HEK293T (cell line): ENCODE measurements around the gene SOS2.

Experiments used
- CTCF ChIA-PET: fragments of 350-600 bp; formaldehyde crosslinking; extraction: SDS; loops from one replicate; lab custom pipeline; 2021; ENCODE audit warnings: antibody characterized with exemption, inconsistent platforms; lab: Yijun Ruan, JAX
- POLR2A ChIA-PET: fragments of 350-600 bp; formaldehyde crosslinking; extraction: SDS; loops from one replicate; lab custom pipeline; 2020; ENCODE audit warnings: antibody characterized with exemption, inconsistent platforms; lab: Yijun Ruan, JAX
- DNase-seq: peaks from one replicate; pipeline ENCODE4 v3.0.0; 2012; ENCODE audit warnings: mixed read lengths; ENCODE audit errors: extremely low spot score
- ARNT ChIP-seq: fragments of 450-650 bp; IDR thresholded peaks from 2 replicates; pipeline ENCODE4 v1.6.1; 2017; ENCODE audit warnings: mild to moderate bottlenecking
- BHLHE40 ChIP-seq: fragments of 450-650 bp; IDR thresholded peaks from 2 replicates; pipeline ENCODE4 v1.6.1; 2016; ENCODE audit warnings: mild to moderate bottlenecking, moderate library complexity, borderline replicate concordance
- CTBP1 ChIP-seq: fragments of 450-650 bp; IDR thresholded peaks from 2 replicates; pipeline ENCODE4 v1.6.1; 2016; ENCODE audit warnings: borderline replicate concordance
- ELF4 ChIP-seq: fragments of 450-650 bp; IDR thresholded peaks from 2 replicates; pipeline ENCODE4 v1.6.1; 2017; ENCODE audit warnings: antibody characterized with exemption
- FOXA1 ChIP-seq: fragments of 450-650 bp; IDR thresholded peaks from 2 replicates; pipeline ENCODE4 v1.6.1; 2016; ENCODE audit warnings: mild to moderate bottlenecking
- FOXK2 ChIP-seq: fragments of 450-650 bp; IDR thresholded peaks from 2 replicates; pipeline ENCODE4 v1.6.1; 2016; ENCODE audit warnings: mild to moderate bottlenecking
- FOXM1 ChIP-seq: fragments of 450-650 bp; IDR thresholded peaks from 2 replicates; pipeline ENCODE4 v1.6.1; 2017; ENCODE audit warnings: mild to moderate bottlenecking, borderline replicate concordance
- HDGF ChIP-seq: fragments of 450-650 bp; IDR thresholded peaks from 2 replicates; pipeline ENCODE4 v1.6.1; 2017; ENCODE audit warnings: antibody characterized with exemption, borderline replicate concordance
- L3MBTL2 ChIP-seq: fragments of 450-650 bp; conservative IDR thresholded peaks from 2 replicates; pipeline ENCODE4 v1.6.1; 2016; ENCODE audit warnings: mild to moderate bottlenecking
- LEF1 ChIP-seq: fragments of 450-650 bp; IDR thresholded peaks from 2 replicates; pipeline ENCODE4 v1.6.1; 2017; ENCODE audit warnings: mild to moderate bottlenecking, borderline replicate concordance
- NFRKB ChIP-seq: fragments of 450-650 bp; IDR thresholded peaks from 2 replicates; pipeline ENCODE4 v1.6.1; 2016; ENCODE audit warnings: mild to moderate bottlenecking, moderate library complexity
- PKNOX1 ChIP-seq: fragments of 450-650 bp; IDR thresholded peaks from 2 replicates; pipeline ENCODE4 v1.6.1; 2016
- SP1 ChIP-seq: fragments of 450-650 bp; IDR thresholded peaks from 2 replicates; pipeline ENCODE4 v1.6.1; 2017
- SUZ12 ChIP-seq: fragments of 450-650 bp; IDR thresholded peaks from 2 replicates; pipeline ENCODE4 v1.6.1; 2016; ENCODE audit warnings: mild to moderate bottlenecking
- TARDBP ChIP-seq: fragments of 450-650 bp; IDR thresholded peaks from 2 replicates; pipeline ENCODE4 v1.6.1; 2016
- ZNF384 ChIP-seq: fragments of 450-650 bp; IDR thresholded peaks from 2 replicates; pipeline ENCODE4 v1.6.1; 2016

Gene SOS2

GRCh38 chr14:50215416-50215815, 16.0 kb downstream of the SOS2 start:
- DNase-seq = no peak
- TF ChIP-seq L3MBTL2 (no peak), PKNOX1 (no peak), SP1 (no peak), CTBP1 (no peak), HDGF (no peak), NFRKB (no peak), FOXK2 (no peak), ELF4 (no peak), FOXM1 (no peak), BHLHE40 (no peak), FOXA1 (no peak), SUZ12 (no peak)
- CTCF ChIA-PET = no interaction called here
- POLR2A ChIA-PET = no interaction called here

- ChIA-PET POLR2A (no interaction called here), CTCF (no interaction called here)
- TF ChIP-seq ZNF384 (no peak), FOXK2 (no peak), ARNT (no peak)
- DNase-seq = no peak
Measured at GRCh38 chr14:50213795-50214194, 17.6 kb downstream of the SOS2 start.

- no peak for TF ChIP-seq HDGF
- TF ChIP-seq FOXA1 = no peak
- no peak for TF ChIP-seq PKNOX1
- no peak for TF ChIP-seq SUZ12
- TF ChIP-seq BHLHE40 = no peak
- ChIA-PET CTCF (no interaction called here), POLR2A (no interaction called here)
- no peak for DNase-seq
Measured at GRCh38 chr14:50212726-50213125, 18.7 kb downstream of the SOS2 start.

GRCh38 chr14:50210074-50210473, 21.3 kb downstream of the SOS2 start:
- POLR2A ChIA-PET = no interaction called here
- TF ChIP-seq FOXA1 (no peak), SUZ12 (no peak), ARNT (no peak), LEF1 (no peak), L3MBTL2 (no peak), NFRKB (no peak), FOXK2 (no peak), BHLHE40 (no peak), TARDBP (no peak), ZNF384 (no peak), PKNOX1 (no peak), ELF4 (no peak), SP1 (no peak), HDGF (no peak), CTBP1 (no peak), FOXM1 (no peak)
- CTCF ChIA-PET = interaction anchor here (0.6 to 0.7 kb wide), 2 partner anchors 41 to 179 kb away, joined by 3 to 11 read pairs; no protein-coding TSS in a partner anchor

GRCh38 chr14:50198499-50198898, 32.9 kb downstream of the SOS2 start:
- ChIA-PET POLR2A (no interaction called here), CTCF (no interaction called here)
- no peak for TF ChIP-seq SUZ12
- DNase-seq = no peak

More at GRCh38 chr14:50210074-50210473, 21.3 kb downstream of the SOS2 start:
- DNase-seq = no peak

GRCh38 chr14:50191499-50191898, 39.9 kb downstream of the SOS2 start:
- POLR2A ChIA-PET = no interaction called here
- CTCF ChIA-PET = interaction anchor here (1.3 kb wide), 1 partner anchor 11 kb away, joined by 3 read pairs; no protein-coding TSS in a partner anchor
- DNase-seq = no peak
- TF ChIP-seq BHLHE40 = no peak
- no peak for TF ChIP-seq FOXM1
- TF ChIP-seq HDGF = no peak
- TF ChIP-seq PKNOX1 = no peak
- no peak for TF ChIP-seq TARDBP
- TF ChIP-seq L3MBTL2 = no peak
- no peak for TF ChIP-seq ELF4
- TF ChIP-seq ZNF384 = no peak
- no peak for TF ChIP-seq ARNT
- TF ChIP-seq FOXK2 = no peak
- TF ChIP-seq SP1 = no peak
- TF ChIP-seq CTBP1 = no peak
- no peak for TF ChIP-seq LEF1
- no peak for TF ChIP-seq FOXA1
- no peak for TF ChIP-seq SUZ12
- TF ChIP-seq NFRKB = no peak
